Liver (tissue), 6 donors: ENCODE results near the gene EBLN2. TPM values are rescaled to one million over a fixed set of nuclear protein-coding genes. Genes with fewer than 3 reads are reported as not detected.
A peak's percentile ranks its signal among the peaks of the same experiment; 100 is the strongest.

Experiments
- FOXA2 ChIP-seq: IDR thresholded peaks from 2 replicates; pipeline ENCODE4 v1.6.1; 2016; ENCODE audit warnings: antibody characterized with exemption
- polyA plus RNA-seq, 2 donors: library from polyadenylated mRNA; stranded (reverse) in 1 of 2; unstranded in 1 of 2; fragments of 200-250 nt in 1 of 2; fragments of >200 nt in 1 of 2; fragmentation: Nextera tagmentation in 1 of 2; extraction: Ambion mirVana in 1 of 2; gene quantifications; one replicate each; pipeline versions ENCODE4 v1.2.1 to v1.2.3, GENCODE V29; 2013 to 2015
- small RNA-seq: library from RNA; depleted of rRNA; stranded (forward); fragments of <200 nt; gene quantifications from one replicate; pipeline ENCODE3, GENCODE V24; 2014
- total RNA-seq, 2 donors: library from RNA; depleted of rRNA; stranded (reverse); fragments of >200 nt; gene quantifications; one replicate each; pipeline ENCODE4 v1.2.3, GENCODE V29; 2014
- TF ChIP-seq, protein P1 (sequence below): IDR thresholded peaks from 2 replicates; pipeline ENCODE4 v1.6.1; 2016; ENCODE audit warnings: antibody characterized with exemption, mild to moderate bottlenecking
- donor health status: healthy.
- donor health status: healthy.
- donor health status: healthy.

Gene EBLN2
- total and polyA plus RNA-seq, 4 donors, result 0.31 to 7.2 (median 2.0) TPM

GRCh38 chr3:73110530-73110929 lies 49.1 kb downstream of the EBLN2 start (continued):
- TF ChIP-seq, protein P1, sequence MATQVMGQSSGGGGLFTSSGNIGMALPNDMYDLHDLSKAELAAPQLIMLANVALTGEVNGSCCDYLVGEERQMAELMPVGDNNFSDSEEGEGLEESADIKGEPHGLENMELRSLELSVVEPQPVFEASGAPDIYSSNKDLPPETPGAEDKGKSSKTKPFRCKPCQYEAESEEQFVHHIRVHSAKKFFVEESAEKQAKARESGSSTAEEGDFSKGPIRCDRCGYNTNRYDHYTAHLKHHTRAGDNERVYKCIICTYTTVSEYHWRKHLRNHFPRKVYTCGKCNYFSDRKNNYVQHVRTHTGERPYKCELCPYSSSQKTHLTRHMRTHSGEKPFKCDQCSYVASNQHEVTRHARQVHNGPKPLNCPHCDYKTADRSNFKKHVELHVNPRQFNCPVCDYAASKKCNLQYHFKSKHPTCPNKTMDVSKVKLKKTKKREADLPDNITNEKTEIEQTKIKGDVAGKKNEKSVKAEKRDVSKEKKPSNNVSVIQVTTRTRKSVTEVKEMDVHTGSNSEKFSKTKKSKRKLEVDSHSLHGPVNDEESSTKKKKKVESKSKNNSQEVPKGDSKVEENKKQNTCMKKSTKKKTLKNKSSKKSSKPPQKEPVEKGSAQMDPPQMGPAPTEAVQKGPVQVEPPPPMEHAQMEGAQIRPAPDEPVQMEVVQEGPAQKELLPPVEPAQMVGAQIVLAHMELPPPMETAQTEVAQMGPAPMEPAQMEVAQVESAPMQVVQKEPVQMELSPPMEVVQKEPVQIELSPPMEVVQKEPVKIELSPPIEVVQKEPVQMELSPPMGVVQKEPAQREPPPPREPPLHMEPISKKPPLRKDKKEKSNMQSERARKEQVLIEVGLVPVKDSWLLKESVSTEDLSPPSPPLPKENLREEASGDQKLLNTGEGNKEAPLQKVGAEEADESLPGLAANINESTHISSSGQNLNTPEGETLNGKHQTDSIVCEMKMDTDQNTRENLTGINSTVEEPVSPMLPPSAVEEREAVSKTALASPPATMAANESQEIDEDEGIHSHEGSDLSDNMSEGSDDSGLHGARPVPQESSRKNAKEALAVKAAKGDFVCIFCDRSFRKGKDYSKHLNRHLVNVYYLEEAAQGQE, result no peak
- no peak for TF ChIP-seq FOXA2

Small RNAs within 50 kb of the gene (small RNA-seq; reads per million reads assigned to genes)
- 0.42 reads per million, percentile 47 among the genes with 10 or more reads in this experiment for gene RNU2-64P
- gene RNU6-557P, result not detected
- gene RNU7-19P, result not detected

Other genes with a start within 250 kb of the EBLN2 start
- 1 to 10 TPM; 7.1 to 9.6 TPM for gene SHQ1, start 213.2 kb upstream of the EBLN2 start, total RNA-seq
- gene SHQ1, start 213.2 kb upstream of the EBLN2 start, polyA plus RNA-seq, result 1 to 10 TPM; 4.3 to 5.0 TPM
- under 1 TPM; 0.08 to 0.98 TPM for gene GXYLT2, start 173.6 kb upstream of the EBLN2 start, total RNA-seq
- under 1 TPM; 0.06 to 0.13 TPM for gene GXYLT2, start 173.6 kb upstream of the EBLN2 start, polyA plus RNA-seq
- 10 to 100 TPM; 32.9 to 35.9 TPM for gene PPP4R2, start 64.8 kb upstream of the EBLN2 start, total RNA-seq
- 10 to 100 TPM; 12.2 to 34.5 TPM for gene PPP4R2, start 64.8 kb upstream of the EBLN2 start, polyA plus RNA-seq